K562 (cell line): ENCODE data around the gene LPAR5. TPM values are rescaled to one million over a fixed set of nuclear protein-coding genes. Genes with fewer than 3 reads are reported as not detected.
A peak's percentile ranks its signal among the peaks of the same experiment; 100 is the strongest.

Experiments
- CREM ChIP-seq: IDR thresholded peaks from 2 replicates; pipeline ENCODE4 v1.6.1; 2014; ENCODE audit warnings: antibody characterized with exemption, low read depth
- EGR1 ChIP-seq: fragments of 450-650 bp; conservative IDR thresholded peaks from 2 replicates; pipeline ENCODE4 v1.6.1; 2017; ENCODE audit warnings: mild to moderate bottlenecking
- HDAC3 ChIP-seq: fragments of 450-650 bp; IDR thresholded peaks from 2 replicates; pipeline ENCODE4 v1.6.1; 2018; ENCODE audit warnings: borderline replicate concordance, mild to moderate bottlenecking, moderate library complexity; ENCODE audit not compliant: partially characterized antibody
- SNRNP70 ChIP-seq: fragments of 200-400 bp; formaldehyde crosslinking; optimal IDR thresholded peaks from 2 replicates; pipeline ENCODE3; 2017; ENCODE audit warnings: low read depth, low read length
- polyA plus RNA-seq, 8 experiments: library from polyadenylated mRNA; depleted of rRNA in 4 of 8; stranded (reverse) in 5 of 8; unstranded in 3 of 8; fragments of >200 nt; fragmentation: Nextera tagmentation in 2 of 8; fragmentation: Illumina TruSeq in 1 of 8; extraction: Ambion mirVana in 2 of 8; extraction: Trizol in 1 of 8; gene quantifications; 2 replicates each; pipeline versions ENCODE4 v1.2.1 to v1.2.3, GENCODE V29; 2011 to 2014; ENCODE audit warnings: inconsistent platforms in 1 of 8, missing spikeins in 1 of 8
- total RNA-seq, 7 experiments: library from RNA; depleted of rRNA in 6 of 7; stranded (reverse); fragments of >200 nt in 6 of 7; fragmentation: Illumina TruSeq in 2 of 7; extraction: Trizol in 2 of 7; gene quantifications; 2 replicates each; pipeline versions ENCODE4 v1.2.1 to v1.2.3, GENCODE V29; 2011 to 2021; ENCODE audit warnings: low replicate concordance in 1 of 7
- TF ChIP-seq, protein P1 (sequence below), 2 experiments: IDR thresholded peaks; 2 replicates each; pipeline ENCODE4 v1.6.1; 2012; ENCODE audit warnings: improper control_type of control experiment in 2 of 2, low read depth in 2 of 2, low read length in 2 of 2, borderline replicate concordance in 1 of 2

LPAR5 gene
- total and polyA plus RNA-seq, 9 of the 15 experiments (the other 6 are each of a cell fraction or from before 2014, with no cell fraction given): 1.3 to 11.7 (median 3.6) TPM

DNA sequence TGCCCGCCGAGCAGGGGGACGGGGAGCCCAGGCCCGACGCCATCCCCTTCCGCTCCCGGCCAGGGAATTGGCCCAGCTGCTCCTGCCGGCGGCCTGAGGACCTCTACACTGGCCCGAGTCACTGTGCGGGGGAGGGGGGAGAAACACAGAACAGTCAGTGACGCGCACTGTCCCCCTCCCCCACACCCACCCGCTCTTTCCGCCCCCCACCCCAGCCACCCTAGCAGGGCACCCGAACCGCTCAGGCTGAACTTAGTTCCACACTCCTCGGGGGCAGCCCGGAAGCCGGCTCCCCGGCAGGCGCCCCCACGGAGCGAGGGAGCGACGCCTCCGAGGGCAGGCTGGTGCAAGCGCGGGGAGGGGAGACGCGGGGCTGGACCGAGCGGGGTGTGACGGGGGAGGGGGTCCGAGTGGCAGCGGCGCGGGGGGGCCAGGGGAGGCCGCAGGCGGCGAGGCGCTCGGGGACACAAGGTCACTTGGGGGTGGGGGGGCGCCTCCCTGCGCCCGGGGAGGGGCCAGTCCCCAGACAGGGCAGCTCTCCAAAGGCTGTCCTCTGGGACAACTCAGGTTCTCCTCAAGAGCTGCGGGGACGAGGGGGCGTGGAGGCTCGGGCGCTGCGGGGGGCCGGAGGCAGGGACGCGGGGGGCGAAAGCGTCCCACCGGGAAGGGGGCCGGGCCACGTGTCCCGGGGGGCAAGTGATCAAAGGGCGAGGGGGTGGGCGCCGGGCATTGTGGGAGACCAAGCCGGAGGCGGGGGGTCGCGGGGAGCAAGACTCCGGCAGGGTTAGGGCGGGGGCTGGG lies 29.2 kb downstream of the LPAR5 start (continued):
- TF ChIP-seq, protein P1, sequence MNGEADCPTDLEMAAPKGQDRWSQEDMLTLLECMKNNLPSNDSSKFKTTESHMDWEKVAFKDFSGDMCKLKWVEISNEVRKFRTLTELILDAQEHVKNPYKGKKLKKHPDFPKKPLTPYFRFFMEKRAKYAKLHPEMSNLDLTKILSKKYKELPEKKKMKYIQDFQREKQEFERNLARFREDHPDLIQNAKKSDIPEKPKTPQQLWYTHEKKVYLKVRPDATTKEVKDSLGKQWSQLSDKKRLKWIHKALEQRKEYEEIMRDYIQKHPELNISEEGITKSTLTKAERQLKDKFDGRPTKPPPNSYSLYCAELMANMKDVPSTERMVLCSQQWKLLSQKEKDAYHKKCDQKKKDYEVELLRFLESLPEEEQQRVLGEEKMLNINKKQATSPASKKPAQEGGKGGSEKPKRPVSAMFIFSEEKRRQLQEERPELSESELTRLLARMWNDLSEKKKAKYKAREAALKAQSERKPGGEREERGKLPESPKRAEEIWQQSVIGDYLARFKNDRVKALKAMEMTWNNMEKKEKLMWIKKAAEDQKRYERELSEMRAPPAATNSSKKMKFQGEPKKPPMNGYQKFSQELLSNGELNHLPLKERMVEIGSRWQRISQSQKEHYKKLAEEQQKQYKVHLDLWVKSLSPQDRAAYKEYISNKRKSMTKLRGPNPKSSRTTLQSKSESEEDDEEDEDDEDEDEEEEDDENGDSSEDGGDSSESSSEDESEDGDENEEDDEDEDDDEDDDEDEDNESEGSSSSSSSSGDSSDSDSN (IDR thresholded peaks at IDR 0.05; ENCODE audit: borderline replicate concordance in 1 of 2, low read depth in 2 of 2, low read length in 2 of 2): peak; percentile 47 to 51; a peak in 1 of 4 replicates
- TF ChIP-seq SNRNP70: no peak
- no peak for TF ChIP-seq HDAC3
- peak; percentile 56; the same call in 1 of the 2 replicates for TF ChIP-seq EGR1
- peak; percentile 67 for TF ChIP-seq CREM
